ENCODE measurements around the gene WDFY4.

Gene WDFY4

GRCh38 chr10:48809261-48809660, 124.6 kb downstream of the WDFY4 start:
- Mint-ChIP-seq H3K27me3 (peaks cover 2% of the 10 kb centered on the region), H3K27ac (no peak overlapping the region), H3K4me3 (no peak overlapping the region), H3K36me3 (no peaks in the 10 kb centered on the region), H3K9me3 (no peaks in the 10 kb centered on the region), H3K4me1 (peaks cover 33% of the 10 kb centered on the region)

- H3K9me3 Mint-ChIP-seq = no peaks in the 10 kb centered on the region
- no peak overlapping the region for H3K27ac Mint-ChIP-seq
- peaks cover 2% of the 10 kb centered on the region for H3K27me3 Mint-ChIP-seq
- H3K4me1 Mint-ChIP-seq = peaks cover 11% of the 10 kb centered on the region
- no peak overlapping the region for H3K4me3 Mint-ChIP-seq
- H3K36me3 Mint-ChIP-seq = no peaks in the 10 kb centered on the region
Measured at GRCh38 chr10:48811461-48811860, 126.8 kb downstream of the WDFY4 start.

DNA sequence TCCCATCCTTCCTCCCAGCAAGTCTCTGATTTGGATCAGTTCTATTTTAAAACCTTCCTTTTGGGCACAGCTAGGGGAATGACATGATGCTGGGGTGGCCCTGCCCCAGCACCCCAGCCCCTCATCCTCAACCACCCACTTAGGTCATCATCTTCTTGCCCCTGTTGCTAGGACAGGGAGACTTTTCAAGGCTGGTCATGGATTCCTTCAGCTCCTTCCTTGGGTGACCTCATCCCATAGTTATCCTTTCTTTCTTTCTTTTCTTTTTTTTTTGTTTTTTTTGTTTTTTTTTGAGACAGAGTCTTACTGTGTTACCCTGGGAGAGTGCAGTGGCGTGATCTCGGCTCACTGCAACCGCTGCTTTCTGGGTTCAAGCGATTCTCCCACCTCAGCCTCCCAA, 127.2 kb downstream of the WDFY4 start:
- H3K27ac Mint-ChIP-seq = no peak overlapping the region
- peaks cover 4% of the 10 kb centered on the region for H3K27me3 Mint-ChIP-seq
- H3K4me3 Mint-ChIP-seq = no peak overlapping the region
- H3K4me1 Mint-ChIP-seq = peaks cover 9% of the 10 kb centered on the region
- H3K36me3 Mint-ChIP-seq = no peaks in the 10 kb centered on the region
- no peaks in the 10 kb centered on the region for H3K9me3 Mint-ChIP-seq

- Mint-ChIP-seq H3K27ac (no peak overlapping the region), H3K9me3 (no peaks in the 10 kb centered on the region), H3K4me1 (peaks cover 2% of the 10 kb centered on the region), H3K27me3 (peaks cover 4% of the 10 kb centered on the region), H3K4me3 (no peak overlapping the region), H3K36me3 (no peaks in the 10 kb centered on the region)
Measured at GRCh38 chr10:48813291-48813690, 128.6 kb downstream of the WDFY4 start.

DNA sequence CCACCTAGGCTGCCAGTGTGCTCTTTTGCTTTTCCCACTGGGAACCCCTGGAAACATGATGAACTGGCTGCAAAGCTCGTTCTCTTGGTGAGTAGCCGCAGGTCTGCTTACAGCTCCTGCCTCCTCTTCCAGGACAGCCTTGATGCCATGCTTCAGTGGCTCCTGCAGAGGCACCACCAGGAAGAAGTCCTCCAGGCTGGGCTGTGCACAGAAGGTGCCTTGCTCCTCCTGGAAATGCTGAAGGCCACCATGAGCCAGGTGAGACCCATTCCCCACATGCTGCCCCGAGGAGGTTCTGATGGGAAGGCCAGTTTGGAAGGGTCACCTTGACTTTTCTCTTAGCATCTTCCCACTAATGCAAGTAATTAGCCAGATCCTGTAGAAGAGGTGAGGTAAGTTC, 129.2 kb downstream of the WDFY4 start:
- Mint-ChIP-seq H3K9me3 (no peaks in the 10 kb centered on the region), H3K4me3 (no peak overlapping the region), H3K4me1 (no peaks in the 10 kb centered on the region), H3K27ac (no peak overlapping the region), H3K27me3 (peaks cover 4% of the 10 kb centered on the region), H3K36me3 (no peaks in the 10 kb centered on the region)

- Mint-ChIP-seq H3K4me1 (no peaks in the 10 kb centered on the region), H3K27ac (no peak overlapping the region), H3K27me3 (peaks cover 4% of the 10 kb centered on the region), H3K36me3 (no peaks in the 10 kb centered on the region), H3K9me3 (no peaks in the 10 kb centered on the region), H3K4me3 (no peak overlapping the region)
Measured at GRCh38 chr10:48814933-48815332, 130.3 kb downstream of the WDFY4 start.

GRCh38 chr10:48817141-48817540, 132.5 kb downstream of the WDFY4 start:
- H3K27me3 Mint-ChIP-seq = peaks cover 4% of the 10 kb centered on the region
- no peaks in the 10 kb centered on the region for H3K9me3 Mint-ChIP-seq
- H3K27ac Mint-ChIP-seq = no peak overlapping the region
- no peaks in the 10 kb centered on the region for H3K4me1 Mint-ChIP-seq
- H3K4me3 Mint-ChIP-seq = no peak overlapping the region
- H3K36me3 Mint-ChIP-seq = no peaks in the 10 kb centered on the region

DNA sequence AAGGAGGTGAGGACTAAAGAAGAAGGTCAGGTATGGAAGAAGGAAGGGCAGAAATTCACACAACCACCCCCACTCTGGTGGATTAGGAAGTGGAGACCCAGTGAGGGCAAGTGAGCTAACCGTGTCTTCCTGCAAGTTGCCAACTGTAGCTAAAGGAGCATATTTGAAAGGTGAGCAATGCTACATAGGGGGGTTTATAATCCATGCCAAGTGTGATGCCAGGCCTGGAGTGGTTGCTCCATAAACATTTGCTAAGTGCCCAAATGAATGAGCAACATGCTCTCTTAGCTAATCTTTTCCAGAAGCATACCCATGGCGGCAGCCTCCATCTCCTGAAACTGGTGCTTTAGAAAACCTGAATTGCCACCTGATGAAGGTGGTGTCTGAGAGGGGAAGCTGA, 133.4 kb downstream of the WDFY4 start:
- no peak overlapping the region for H3K4me3 Mint-ChIP-seq
- peaks cover 2% of the 10 kb centered on the region for H3K27me3 Mint-ChIP-seq
- no peaks in the 10 kb centered on the region for H3K36me3 Mint-ChIP-seq
- H3K9me3 Mint-ChIP-seq = no peaks in the 10 kb centered on the region
- no peaks in the 10 kb centered on the region for H3K4me1 Mint-ChIP-seq
- H3K27ac Mint-ChIP-seq = no peak overlapping the region

DNA sequence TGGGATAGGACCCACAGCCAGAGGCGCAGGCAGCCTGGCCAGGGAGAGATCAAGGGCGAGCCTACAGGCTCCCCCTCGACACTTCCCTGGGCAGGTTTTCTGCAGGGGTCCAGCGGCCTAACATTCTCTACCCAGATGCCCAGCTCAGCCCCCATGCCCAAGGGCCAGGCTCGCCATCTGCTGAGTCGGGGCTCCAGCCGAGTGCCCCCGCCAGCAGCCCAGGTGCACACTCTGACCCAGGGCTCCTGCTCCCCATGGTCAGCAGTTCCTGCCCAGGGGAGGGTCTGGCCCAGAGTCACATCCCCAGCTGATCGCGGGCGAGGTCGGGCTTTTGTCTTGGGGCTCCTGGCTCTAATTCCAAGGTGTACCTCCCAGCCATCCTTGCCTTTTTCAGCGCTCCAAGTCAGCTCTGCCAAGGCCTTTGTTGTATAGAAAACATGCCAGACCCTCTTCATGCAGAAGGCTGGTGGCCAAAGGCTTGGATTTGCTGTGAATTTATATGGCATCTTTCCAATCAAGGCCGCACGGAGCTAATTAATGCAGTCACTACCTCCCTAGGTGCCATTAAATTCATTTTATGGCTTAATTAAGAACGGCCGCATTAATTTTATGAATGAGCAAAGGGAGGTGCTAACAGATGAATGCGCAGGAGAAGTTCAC, 134.3 kb downstream of the WDFY4 start:
- no peaks in the 10 kb centered on the region for H3K36me3 Mint-ChIP-seq
- H3K4me3 Mint-ChIP-seq = no peak overlapping the region
- H3K9me3 Mint-ChIP-seq = no peaks in the 10 kb centered on the region
- H3K27me3 Mint-ChIP-seq = peaks cover 2% of the 10 kb centered on the region
- no peak overlapping the region for H3K27ac Mint-ChIP-seq
- H3K4me1 Mint-ChIP-seq = no peaks in the 10 kb centered on the region

DNA sequence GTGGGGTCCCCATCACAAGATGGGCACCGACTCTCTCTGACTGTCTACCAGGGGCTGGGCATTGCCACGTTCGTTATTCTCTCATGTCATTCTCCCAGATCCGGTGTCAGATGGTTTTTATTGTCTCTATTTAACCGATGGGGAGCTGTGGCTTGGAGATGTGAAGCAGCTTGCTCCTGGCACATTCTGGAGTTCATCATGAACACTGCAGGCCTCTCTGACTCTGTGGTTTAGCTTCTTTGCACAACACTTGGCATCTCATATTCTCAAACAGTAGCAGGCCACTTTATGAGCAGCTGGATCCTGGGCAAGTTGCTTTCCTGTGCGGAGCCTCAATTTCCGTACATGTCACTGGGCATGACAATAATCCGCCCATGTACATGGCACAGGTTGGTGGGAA, 135.1 kb downstream of the WDFY4 start:
- Mint-ChIP-seq H3K27ac (no peak overlapping the region), H3K4me1 (no peaks in the 10 kb centered on the region), H3K9me3 (no peaks in the 10 kb centered on the region), H3K4me3 (no peak overlapping the region), H3K36me3 (no peaks in the 10 kb centered on the region), H3K27me3 (peaks cover 2% of the 10 kb centered on the region)

DNA sequence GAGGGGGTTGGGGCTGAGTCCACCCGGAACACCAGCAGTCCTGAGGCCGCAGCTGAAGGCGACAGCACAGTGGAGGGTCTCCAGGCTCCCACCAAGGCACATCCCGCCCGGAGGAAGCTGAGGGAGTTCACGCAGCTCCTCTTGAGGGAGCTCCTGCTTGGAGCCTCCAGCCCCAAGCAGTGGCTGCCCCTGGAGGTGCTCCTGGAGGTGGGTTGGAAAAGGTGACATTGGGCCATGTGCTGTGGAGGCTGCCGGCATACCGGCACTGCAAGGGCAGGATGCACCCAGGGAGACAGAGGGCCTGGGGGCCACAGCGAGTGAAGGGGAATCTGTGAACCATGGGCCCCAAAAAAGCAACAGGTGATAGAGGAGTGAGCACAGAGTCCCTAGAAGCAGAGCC, 135.6 kb downstream of the WDFY4 start:
- Mint-ChIP-seq H3K9me3 (no peaks in the 10 kb centered on the region), H3K4me1 (no peaks in the 10 kb centered on the region), H3K27ac (no peak overlapping the region), H3K27me3 (peaks cover 2% of the 10 kb centered on the region), H3K36me3 (no peaks in the 10 kb centered on the region), H3K4me3 (no peak overlapping the region)

- Mint-ChIP-seq H3K4me1 (no peaks in the 10 kb centered on the region), H3K27me3 (peaks cover 2% of the 10 kb centered on the region), H3K4me3 (no peak overlapping the region), H3K9me3 (no peaks in the 10 kb centered on the region), H3K36me3 (no peaks in the 10 kb centered on the region), H3K27ac (no peak overlapping the region)
Measured at GRCh38 chr10:48820699-48821098, 136.0 kb downstream of the WDFY4 start.

DNA sequence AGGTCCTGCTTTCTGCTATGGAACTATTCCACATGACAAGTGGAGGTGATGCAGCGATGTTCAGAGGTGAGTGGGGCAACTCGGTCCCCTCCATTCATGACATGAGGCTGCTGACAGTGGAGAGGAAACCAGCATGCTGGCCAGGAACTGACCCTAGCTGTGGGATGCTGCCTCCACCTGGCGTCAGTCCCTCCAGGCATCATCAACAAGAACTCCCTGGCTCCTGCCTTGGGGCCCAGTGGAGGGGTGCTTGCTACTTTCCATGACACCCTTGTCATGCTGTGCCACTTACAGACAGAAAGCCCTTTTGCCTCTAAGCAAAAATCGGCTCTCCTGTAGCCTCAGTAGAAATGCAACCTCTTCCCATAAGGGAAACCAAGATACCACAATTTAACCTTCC, 136.4 kb downstream of the WDFY4 start:
- H3K4me1 Mint-ChIP-seq = no peaks in the 10 kb centered on the region
- H3K36me3 Mint-ChIP-seq = no peaks in the 10 kb centered on the region
- H3K4me3 Mint-ChIP-seq = no peak overlapping the region
- peaks cover 2% of the 10 kb centered on the region for H3K27me3 Mint-ChIP-seq
- H3K9me3 Mint-ChIP-seq = no peaks in the 10 kb centered on the region
- no peak overlapping the region for H3K27ac Mint-ChIP-seq

- H3K4me1 Mint-ChIP-seq = no peaks in the 10 kb centered on the region
- H3K27ac Mint-ChIP-seq = no peak overlapping the region
- H3K4me3 Mint-ChIP-seq = no peak overlapping the region
- H3K36me3 Mint-ChIP-seq = no peaks in the 10 kb centered on the region
- H3K9me3 Mint-ChIP-seq = no peaks in the 10 kb centered on the region
- peaks cover under 1% of the 10 kb centered on the region for H3K27me3 Mint-ChIP-seq
Measured at GRCh38 chr10:48821692-48822091, 137.0 kb downstream of the WDFY4 start.

- H3K9me3 Mint-ChIP-seq = no peaks in the 10 kb centered on the region
- H3K27ac Mint-ChIP-seq = no peak overlapping the region
- H3K4me1 Mint-ChIP-seq = no peaks in the 10 kb centered on the region
- no peak overlapping the region for H3K4me3 Mint-ChIP-seq
- no peaks in the 10 kb centered on the region for H3K36me3 Mint-ChIP-seq
- H3K27me3 Mint-ChIP-seq = peaks cover 1% of the 10 kb centered on the region
Measured at GRCh38 chr10:48833674-48834073, 149.0 kb downstream of the WDFY4 start.

- Mint-ChIP-seq H3K9me3 (no peaks in the 10 kb centered on the region), H3K27ac (no peak overlapping the region), H3K36me3 (no peaks in the 10 kb centered on the region), H3K4me1 (no peaks in the 10 kb centered on the region), H3K4me3 (no peak overlapping the region), H3K27me3 (peaks cover 1% of the 10 kb centered on the region)
Measured at GRCh38 chr10:48834189-48834965, 149.7 kb downstream of the WDFY4 start.

All from activated naive CD4-positive, alpha-beta T cell treated with anti-CD3 and anti-CD28 coated beads, Interleukin-2, amount 50 U/mL, for 24 hours (primary cell).